GM18870 (cell line): Measurements from ENCODE around the gene ASTN2.

Experiments used
- ATAC-seq: cut with Tn5 transposase; IDR thresholded peaks from one replicate; pipeline ENCODE4 v1.9.1; 2021; ENCODE audit warnings: moderate library complexity; ENCODE audit not compliant: unreplicated experiment

ASTN2 gene

DNA sequence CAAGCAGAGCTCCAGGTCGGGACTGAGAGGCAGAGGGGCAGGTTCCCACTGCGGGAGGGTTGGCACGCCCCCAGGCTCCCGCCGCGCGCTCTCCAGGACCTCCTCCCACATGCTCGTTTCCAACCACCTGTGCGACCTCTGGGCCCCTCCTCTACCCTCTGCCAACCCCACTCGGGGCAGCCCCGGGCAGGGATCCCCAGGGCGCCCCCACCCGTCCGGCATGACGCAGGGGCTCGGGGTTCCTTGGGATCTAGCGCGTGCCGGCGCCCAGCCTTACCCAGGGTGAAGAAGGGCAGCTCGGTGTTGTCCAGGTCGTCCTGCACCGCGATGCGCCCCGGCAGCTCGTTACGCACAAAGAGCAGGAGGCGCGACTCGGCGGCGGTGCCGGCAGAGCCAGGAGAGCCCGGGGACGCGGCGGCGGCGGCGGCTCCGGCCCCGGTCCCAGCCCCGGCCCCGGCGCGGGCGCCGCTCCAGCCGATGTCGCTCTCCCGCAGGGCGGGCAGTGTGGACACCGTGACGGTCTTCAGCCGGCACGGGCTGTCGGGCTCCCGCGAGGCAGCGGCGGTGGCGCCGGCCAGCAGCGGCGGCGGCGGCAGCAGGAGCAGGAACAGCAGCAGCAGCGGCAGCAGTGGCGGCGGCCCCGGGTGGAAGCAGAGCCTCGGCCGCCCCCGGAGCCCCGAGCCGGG lies 494 bp downstream of the ASTN2 start:
- no peak for ATAC-seq

DNA sequence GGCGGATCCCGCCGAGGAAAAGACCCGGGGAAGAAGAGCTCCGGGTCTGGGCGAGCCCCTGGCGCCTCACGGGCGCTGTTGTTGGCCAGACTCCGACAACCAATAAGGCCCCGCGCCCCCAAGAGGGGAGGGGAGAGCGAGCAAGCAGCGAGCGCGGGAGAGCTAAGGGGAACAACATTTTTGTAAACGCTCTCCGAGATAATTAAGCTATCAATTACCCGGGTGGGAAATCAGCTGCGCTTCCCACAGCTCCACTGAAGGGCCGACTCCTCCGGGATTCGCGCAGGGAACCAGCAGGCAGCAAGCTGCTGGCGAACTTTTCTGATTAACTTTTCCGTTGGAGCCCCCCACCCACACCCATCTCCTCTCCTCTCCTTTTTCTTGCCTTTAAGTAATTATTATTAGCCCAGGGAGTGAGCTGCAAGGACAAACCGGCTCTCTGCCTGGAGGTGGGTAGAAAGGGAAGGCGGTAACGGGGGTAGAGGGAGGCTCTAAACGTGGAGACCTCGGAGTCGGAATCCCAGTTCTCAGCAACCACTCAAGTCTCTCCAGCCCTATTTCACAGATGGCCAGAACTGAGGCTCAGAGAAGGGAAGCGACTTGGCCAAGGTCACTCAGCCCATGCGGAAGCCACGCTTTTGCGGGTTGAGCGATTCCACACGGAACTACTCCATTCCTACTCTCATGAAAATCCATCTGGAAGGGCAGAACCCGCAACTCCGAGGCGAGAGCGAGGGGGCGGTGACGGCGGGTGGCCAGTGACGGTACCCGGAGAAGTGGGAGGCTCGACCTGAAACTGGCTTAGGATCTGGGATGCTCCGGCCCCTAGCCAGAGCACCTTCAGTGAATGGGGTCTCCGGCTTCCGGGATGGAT lies 1.3 kb downstream of the ASTN2 start:
- no peak for ATAC-seq

DNA sequence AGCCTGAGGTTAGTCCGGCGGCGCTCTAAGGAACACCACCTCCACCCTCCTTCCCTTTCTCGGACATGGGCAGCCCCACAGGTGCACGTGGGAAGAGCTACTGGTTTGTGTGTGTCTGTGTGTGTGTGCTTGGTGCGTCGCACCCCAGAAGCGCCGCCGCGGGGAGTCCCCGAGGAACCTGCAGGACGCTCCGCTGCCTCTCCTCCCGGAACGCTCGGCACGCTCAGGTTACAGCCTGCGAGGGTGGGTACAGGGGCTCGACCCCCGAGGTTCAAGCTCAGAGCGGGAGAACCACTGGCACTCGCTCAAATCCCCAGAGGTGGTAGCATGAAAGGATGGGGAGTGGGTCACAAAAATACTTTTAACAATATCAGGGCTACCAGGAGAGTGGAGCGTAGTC lies 2.0 kb downstream of the ASTN2 start:
- ATAC-seq = no peak

DNA sequence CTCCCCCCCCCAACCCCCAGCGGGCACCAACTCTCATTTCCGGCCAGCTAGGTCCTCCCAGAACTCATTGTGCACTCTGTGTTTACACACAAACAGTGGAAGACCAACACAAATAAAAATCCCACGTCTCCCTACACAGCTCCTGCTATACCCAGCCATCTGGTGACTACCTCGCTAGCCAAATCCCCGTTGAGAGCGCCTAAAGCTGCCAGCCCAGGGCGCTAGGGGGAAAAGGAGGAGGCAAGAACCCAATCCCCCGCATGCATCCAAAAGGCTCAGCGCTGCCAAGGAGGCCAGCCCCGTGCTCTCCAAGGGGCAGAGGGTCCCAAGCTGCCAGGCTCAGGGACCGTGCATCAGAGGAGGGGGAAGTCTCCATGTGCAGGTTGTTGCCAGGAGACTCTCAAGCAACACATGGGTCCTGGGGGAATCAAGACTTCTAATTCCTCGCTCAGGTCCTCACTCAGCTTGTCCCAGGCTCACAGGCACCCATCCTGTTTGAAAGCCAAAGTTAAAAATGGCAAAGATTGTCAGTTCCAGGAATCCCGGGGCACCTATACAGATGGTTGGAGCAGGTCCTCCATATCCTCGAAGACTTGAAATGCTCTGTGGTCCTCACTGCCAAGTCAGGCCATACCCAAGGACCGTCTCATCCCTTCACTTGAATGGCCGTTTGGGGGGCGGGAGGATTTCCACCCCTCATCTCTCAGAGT lies 2.7 kb downstream of the ASTN2 start:
- no peak for ATAC-seq

DNA sequence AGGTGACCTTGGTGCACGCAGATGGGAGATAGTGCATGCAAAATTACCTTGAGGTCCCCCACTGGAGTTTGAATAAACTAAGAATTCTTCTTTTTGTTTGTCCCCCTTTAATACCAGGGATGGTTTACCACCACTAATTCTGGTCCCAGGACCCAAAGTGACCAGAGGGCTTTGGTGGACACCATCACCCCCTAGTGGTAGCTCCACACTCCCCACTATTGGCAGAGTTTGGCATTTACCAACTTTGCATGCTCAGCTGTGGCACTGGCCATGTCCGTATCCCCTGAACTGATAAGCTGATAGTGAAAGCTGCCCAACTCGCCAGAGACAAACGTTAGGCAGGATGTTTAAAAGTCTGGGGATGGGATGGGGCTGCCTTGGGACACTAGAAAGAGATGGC lies 3.3 kb downstream of the ASTN2 start:
- no peak for ATAC-seq

DNA sequence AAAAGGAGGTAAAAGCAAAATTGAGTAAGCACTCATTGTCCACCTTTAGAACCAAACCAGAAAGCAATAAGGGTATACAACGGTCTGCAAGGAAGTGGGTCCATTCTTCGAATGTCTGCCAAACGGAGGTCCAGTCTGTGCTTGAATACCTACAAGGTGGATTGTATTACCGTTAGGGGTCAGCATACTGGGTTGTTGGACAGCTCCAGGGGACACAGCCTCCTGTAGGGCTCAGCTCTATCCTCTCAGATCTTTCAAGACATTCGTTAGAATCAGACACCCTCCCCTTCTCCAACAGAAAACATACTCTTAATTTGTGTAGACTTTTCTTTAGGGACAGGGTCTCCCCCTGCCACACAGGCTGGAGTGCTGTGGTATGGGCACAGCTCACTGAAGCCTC lies 5.5 kb downstream of the ASTN2 start:
- no peak for ATAC-seq

DNA sequence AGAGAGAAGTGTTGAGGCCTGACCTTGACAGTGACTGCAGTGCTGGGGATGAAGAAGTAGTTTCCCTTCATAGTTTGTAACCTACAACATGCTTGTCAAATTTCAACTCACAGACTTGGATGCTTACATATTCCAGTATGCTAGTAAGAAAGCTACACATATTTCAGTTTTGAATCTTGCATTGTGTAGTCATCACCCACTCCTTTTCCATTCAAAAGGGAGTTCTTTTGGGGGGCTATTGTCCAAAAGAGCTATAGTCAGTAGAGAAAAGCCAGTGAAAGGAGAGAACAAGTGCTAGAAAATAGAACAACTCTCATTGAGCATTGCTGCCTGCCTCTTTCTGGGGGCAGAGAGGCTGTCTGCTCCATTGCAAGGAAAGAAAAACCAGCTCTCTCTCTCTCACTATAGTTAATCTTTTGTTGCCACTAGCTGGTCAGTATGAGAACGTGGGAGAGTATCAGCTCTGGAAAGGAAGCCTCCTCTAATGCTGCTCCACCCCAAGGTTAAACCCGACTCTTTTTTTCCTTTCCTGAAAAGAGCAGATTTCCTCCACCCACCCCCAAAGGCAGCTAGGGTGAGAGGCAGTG lies 7.3 kb downstream of the ASTN2 start:
- ATAC-seq = no peak

DNA sequence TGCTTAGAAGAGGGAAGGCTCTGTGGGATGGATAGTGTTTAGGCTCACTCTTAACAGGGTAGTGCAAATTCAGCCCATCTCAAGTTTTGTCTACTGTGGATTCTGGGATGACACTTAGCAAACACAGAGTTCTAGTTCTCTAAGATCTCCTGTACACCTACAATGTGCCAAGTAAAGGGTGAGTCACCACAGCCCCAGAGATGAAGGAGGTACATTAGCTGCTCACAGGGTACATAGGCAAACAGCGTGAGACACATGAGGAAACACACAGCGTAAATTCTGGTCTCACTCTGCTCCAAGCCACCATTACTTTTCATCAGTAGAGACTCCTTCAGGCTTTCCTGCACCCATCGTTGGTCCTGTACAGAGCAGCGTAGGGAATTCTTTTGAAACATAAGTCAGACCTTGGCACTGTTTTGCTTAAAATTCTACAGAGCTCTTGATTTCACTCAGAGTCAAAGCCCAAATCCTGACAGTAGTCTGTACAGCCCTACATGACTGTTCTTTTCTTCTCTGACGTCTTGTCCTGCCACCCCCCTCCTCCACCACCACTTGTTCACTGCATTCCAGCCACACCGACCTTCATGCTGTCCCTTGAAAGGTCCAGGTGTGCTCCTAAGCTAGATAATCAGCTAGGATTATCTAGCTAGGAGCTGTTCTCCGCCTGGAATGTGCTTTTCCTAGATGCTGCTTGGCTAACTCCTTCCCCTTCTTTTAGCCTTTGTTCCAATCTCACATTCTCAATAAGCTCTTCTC lies 8.7 kb downstream of the ASTN2 start:
- no peak for ATAC-seq

DNA sequence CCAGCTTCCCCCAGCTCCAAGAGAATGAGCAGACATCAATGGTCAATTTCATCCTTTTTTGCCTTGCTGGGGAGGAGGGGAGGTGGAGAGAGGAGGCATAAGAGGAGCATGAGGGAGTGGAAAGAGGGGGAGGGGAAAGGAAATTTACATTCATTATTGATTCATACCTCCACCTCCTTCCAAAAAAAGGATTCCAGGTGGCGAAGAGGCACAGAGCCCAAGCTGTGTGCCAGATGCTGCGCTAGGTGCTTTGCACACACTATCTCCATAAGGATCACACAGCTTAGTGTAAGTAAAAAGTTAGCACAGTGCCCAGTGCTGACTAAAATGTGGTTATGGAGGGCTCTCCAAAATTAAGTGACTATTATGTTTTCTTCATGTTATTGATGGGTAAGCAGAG lies 11.0 kb downstream of the ASTN2 start:
- no peak for ATAC-seq

DNA sequence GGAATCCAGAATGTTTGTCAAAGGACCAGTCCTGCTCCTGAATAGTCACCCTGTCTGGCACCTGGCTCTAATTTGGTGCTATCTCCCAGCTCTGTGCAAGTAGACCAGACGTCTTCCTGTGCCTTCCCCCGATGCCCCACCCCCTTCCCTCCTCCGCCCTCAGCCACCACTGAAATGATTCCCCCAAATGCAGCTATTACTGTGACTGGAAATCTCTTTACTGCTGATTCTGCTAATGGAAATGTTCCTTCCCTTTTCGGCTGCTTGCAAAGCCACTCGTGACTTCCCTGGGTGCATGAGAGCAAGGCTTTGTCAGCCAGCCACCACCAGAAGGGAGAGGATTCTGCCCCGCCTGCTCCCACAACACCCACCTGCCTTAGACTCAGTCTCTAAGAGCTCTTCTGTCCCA lies 11.4 kb downstream of the ASTN2 start:
- ATAC-seq = no peak

DNA sequence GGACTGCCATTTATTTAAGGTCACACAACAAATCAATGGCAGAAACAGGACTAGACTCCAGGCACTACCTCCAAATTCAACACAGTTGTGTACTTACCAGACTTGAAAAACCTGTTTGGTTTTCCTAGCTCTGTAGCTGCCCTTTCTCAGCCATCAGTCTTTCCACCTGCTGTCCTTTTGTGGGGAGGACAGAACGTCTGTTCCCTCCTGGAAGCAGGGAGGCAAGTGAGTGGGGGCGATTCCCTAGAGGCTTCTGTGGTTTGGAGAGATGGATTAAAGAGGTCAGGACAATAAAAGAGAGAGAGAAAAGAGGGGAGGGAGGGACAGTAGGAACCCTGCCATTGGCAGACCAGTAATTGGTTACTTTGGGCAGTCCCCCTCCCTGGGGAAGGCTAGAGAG lies 14.7 kb downstream of the ASTN2 start:
- no peak for ATAC-seq

DNA sequence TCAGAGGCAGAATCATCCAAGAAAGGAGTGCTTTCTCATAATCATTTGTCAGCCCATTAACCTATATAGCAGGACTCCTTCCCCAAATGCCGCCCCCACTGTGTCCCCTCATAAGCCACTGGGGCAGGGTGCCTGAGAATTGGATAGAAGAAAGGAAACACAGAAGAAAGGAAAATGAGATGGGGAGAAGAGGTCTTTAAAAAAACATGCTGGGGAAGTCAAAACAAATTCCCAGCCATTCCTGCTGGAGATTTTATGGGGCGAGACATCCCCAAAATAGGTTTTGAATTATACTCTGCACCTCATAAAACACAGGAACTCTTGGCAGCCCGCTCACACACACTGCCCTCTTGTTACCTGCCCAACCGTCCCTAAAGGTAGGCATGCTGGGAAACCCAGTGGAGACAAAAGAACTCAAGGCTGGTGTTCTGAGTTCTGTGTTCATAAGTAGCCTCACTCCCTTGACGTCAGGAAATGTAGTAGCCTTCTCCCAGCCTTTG lies 19.7 kb downstream of the ASTN2 start:
- no peak for ATAC-seq

DNA sequence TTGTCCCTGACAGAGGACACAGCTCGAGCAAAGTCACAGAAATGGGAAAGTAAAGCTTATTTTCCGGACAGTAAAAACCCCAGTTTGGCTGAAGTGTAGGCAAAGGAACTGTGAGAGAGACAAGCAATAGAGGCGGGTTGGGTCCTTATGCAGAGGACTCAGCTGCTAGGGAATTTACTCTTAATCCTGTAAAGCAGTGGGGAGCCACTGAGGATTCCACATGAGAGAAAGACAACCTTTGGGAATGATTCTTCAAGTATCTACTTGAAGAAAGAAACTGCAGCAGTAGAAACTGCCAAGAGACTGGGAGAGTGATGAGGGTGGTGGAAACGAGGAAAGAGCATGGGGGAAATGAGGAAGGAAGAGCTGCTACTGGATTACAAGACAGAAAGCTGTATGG lies 20.2 kb downstream of the ASTN2 start:
- no peak for ATAC-seq

DNA sequence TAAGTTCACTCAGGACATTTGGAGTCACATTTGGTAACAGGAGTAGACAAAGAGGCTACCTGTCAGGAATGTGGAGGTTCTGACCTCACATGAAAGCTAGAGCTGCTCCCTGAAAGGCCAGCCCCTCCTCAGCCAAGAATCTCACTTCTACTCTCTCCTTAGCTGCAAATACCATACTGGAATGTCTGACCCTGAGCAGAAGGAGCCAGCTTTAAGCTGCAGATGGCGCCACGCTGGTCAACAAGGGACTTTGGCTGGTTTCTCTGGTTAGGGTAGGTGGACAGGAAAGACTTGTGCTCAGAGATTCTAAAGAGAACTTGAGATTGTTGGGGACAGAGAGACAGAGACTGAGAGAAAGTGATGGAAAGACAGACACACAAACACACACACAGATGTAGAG lies 21.9 kb downstream of the ASTN2 start:
- no peak for ATAC-seq

DNA sequence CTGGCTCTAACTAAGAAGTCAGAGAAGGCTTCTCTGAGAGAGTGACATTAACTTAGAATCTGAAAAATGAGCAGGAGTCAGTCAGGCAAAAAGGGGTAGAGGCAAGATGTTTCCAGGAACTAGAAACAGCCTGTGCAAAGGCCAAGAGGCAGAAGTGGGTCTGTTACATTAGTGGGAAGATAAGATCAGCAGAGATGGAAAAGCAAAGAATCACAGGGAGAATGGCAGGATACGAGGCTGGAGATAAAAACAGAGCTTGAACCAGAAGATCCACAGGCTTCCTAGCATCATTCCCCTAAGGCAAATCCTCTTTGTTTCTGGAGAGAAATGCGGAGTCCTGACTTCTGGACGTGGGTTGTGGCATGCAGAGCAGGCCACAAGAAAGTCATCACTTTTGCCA lies 27.4 kb downstream of the ASTN2 start:
- no peak for ATAC-seq

DNA sequence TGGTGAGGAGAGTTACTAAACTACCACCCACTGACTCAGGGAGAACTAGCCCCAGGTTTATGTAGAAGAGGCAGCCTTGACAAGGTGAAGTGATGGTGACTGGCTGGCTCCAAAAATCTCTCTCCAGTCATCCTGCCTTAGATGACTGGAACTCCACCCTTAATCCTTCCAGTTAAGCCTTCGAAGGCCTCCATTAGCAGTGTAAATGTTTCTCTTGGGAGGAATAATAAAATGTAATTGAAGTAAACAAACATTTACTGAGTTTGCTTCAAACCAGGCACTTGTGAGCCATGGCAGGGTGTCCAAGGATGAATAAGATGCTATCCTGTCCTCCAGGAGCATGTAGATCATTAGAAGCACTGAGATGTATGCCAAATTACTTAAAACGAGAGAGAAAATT lies 35.5 kb downstream of the ASTN2 start:
- no peak for ATAC-seq

DNA sequence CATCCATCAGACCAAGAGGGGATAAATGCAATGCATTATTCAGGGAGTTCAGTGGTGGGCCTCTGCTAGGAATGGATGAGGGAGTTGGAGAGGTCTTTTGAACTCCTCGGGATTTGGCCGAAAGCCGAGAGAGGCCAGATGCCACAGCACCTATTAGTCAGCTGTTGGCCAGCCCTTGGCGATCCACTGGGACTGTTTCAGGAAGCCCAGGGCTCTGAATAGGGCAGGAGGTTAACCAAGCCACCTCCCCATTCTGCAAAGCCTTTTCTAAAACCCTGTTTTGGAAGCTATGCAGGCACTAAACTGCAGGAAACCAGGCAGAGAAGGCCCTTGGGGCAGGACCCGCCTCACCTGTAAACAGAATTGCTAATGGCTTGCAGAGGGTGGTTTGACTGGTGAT lies 37.8 kb downstream of the ASTN2 start:
- ATAC-seq = no peak

DNA sequence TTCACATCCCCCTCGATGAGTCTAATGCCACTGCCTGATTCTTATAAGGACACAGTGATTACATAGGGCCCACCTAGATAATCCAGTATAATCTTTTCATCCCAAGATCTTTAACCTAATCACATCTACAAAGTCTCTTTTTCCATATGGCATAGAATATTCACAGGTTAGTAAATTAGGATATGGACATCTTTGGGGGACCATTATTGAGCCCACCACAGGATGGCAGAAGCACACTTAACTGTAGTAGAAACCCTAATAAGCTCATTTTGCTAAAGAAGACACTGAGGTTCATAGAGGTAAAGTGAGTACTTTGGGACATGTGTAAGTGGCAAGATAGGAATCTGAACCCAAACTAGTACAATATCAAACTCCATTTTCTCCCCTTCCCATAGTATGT lies 38.9 kb downstream of the ASTN2 start:
- ATAC-seq = no peak

DNA sequence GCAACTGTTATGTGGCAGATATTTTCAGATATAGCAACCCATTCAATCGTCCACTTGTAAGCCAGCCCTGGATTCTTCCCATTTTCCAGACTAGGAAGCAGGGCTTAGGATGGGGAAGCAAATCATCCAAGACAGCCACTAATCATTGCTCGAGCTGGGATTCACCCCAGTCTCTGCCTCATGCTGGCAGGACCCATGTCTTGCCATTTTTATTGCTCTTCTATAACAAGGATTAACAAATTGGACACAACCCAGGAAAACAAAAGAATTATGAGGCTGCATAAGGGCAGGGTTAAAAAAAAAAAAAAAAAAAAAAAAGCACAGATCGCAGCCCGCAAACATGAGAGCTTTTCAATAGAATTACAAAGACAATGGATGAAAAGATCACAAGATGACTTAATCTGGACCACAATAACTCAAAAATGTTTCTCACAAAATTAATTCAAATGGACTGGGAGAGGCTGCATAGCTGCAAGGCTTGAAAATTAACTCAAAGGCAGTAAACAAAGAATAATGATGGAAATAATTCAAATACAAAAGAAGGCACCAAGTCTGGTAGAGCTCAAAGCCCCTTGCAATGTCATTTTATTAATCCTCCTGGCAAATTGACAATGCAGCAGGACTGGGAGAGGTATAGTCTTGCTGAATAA lies 40.7 kb downstream of the ASTN2 start:
- no peak for ATAC-seq

DNA sequence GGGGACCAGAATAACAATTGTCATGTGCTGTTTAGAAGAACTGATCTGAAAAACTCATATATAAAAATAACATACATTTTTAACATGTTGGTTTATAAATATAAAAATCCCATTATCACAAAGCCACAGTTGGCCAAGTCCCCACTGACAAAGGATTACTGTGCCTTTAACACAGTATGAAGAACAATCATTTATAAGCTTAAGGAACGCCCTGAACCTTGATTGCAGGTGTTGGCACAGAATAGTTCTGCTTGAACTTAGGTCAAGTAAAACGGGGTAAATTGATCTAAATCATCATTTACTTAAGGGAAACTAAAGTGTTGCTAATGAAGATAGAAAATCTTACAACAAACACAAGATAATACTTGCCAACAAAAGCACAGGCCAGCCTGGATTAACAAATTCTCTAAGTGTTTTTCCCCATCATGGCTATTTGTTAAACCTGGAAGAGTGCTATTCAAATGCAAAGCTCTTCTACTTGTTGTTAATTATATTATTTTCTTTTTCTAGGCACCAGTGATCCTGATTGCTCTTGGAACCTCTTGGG lies 46.1 kb downstream of the ASTN2 start:
- ATAC-seq = no peak
